Left ventricle myocardium inferior (tissue), 1 donor: ENCODE measurements around the gene ANGPT4. TPM values are rescaled to one million over a fixed set of nuclear protein-coding genes. Genes with fewer than 3 reads are reported as not detected.

ENCODE experiments used
- DNase-seq: peaks from one replicate; pipeline ENCODE4 v3.0.0-alpha.2; 2020
- H3K27ac ChIP-seq: fragments of 200-600 bp; replicated peaks from 2 replicates; pipeline ENCODE4 v1.8.0; 2021
- H3K27me3 ChIP-seq: fragments of 200-600 bp; 2 replicates; pipeline ENCODE4 v1.8.0; 2021; ENCODE audit warnings: low read depth
- H3K36me3 ChIP-seq: fragments of 200-600 bp; 2 replicates; pipeline ENCODE4 v1.8.0; 2021
- H3K4me1 ChIP-seq: fragments of 200-600 bp; 2 replicates; pipeline ENCODE4 v1.8.0; 2021
- H3K4me3 ChIP-seq: fragments of 200-600 bp; 2 replicates; pipeline ENCODE4 v1.8.0; 2021; ENCODE audit warnings: mild to moderate bottlenecking, moderate library complexity
- H3K9me3 ChIP-seq: fragments of 200-600 bp; replicated peaks from 2 replicates; pipeline ENCODE4 v1.8.0; 2021
- CTCF ChIP-seq: fragments of 200-600 bp; IDR thresholded peaks from 2 replicates; pipeline ENCODE4 v1.8.0; 2021; ENCODE audit warnings: antibody characterized with exemption, mild to moderate bottlenecking, borderline replicate concordance
- intact Hi-C: fragments of 100-400 bp; cut with micrococcal nuclease; formaldehyde crosslinking; loops from one replicate; pipeline ENCODE4 v1.11.0; 2022
- total RNA-seq: library from RNA; stranded (reverse); fragmentation: NEBNext Ultra II Directional; extraction: Animal tissue kit (Norgen Biotek cat#: 25700); gene quantifications from one replicate; pipeline ENCODE4 v1.2.1, GENCODE V29; 2021
- donor health status: DM: no; HTN: yes; CAD: no; lungs with severe emphysema.

ANGPT4 gene
- total RNA-seq, 1 donor from 2014 or later = 0.05 TPM

- Histone ChIP-seq H3K27me3 (peaks cover 97% of the 10 kb centered on the region), H3K4me3 (no peak overlapping the region), H3K4me1 (no peaks in the 10 kb centered on the region), H3K9me3 (no peaks in the 10 kb centered on the region), H3K27ac (no peak overlapping the region), H3K36me3 (no peaks in the 10 kb centered on the region)
- DNase-seq = no peak
- intact Hi-C loops = loop anchor here (5.0 kb wide), 1 partner anchor 143 kb away; no protein-coding TSS in a partner anchor
- TF ChIP-seq CTCF = no peak
Observed at GRCh38 chr20:959996-960615, 44.0 kb upstream of the ANGPT4 start.

GRCh38 chr20:958936-959815, 43.0 kb upstream of the ANGPT4 start:
- no peak for DNase-seq
- H3K36me3 ChIP-seq = no peaks in the 10 kb centered on the region
- no peaks in the 10 kb centered on the region for H3K9me3 ChIP-seq
- H3K27ac ChIP-seq = no peak overlapping the region
- peaks cover 99% of the 10 kb centered on the region for H3K27me3 ChIP-seq
- intact Hi-C loops = loop anchor here (5.0 kb wide), 1 partner anchor 142 kb away; no protein-coding TSS in a partner anchor
- no peak overlapping the region for H3K4me3 ChIP-seq
- no peak for TF ChIP-seq CTCF
- H3K4me1 ChIP-seq = no peaks in the 10 kb centered on the region

DNA sequence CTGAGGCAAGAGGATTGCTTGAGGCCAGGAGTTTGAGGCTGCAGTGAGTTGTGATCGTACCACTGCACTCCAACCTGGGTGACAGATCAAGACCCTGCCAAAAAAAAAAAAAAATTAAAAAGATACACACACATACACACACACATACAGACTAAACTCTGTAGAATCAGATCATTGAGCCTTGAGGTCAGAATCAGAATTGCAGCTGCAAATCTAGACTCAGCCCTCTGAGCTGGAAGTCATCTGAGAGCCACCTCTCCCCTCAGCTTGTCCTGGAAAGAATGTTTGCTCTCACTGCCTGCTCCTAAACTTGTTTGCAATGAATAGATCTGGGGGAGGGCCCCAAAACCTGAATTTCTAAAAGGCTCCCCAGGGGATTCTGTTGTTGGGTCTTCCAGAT, 41.4 kb upstream of the ANGPT4 start:
- Histone ChIP-seq H3K27me3 (peaks cover 95% of the 10 kb centered on the region), H3K36me3 (no peaks in the 10 kb centered on the region), H3K4me3 (no peak overlapping the region), H3K9me3 (no peaks in the 10 kb centered on the region), H3K27ac (no peak overlapping the region), H3K4me1 (no peaks in the 10 kb centered on the region)
- no peak for TF ChIP-seq CTCF
- no peak for DNase-seq
- intact Hi-C loops = loop anchor here (5.0 kb wide), 1 partner anchor 140 kb away; no protein-coding TSS in a partner anchor

DNA sequence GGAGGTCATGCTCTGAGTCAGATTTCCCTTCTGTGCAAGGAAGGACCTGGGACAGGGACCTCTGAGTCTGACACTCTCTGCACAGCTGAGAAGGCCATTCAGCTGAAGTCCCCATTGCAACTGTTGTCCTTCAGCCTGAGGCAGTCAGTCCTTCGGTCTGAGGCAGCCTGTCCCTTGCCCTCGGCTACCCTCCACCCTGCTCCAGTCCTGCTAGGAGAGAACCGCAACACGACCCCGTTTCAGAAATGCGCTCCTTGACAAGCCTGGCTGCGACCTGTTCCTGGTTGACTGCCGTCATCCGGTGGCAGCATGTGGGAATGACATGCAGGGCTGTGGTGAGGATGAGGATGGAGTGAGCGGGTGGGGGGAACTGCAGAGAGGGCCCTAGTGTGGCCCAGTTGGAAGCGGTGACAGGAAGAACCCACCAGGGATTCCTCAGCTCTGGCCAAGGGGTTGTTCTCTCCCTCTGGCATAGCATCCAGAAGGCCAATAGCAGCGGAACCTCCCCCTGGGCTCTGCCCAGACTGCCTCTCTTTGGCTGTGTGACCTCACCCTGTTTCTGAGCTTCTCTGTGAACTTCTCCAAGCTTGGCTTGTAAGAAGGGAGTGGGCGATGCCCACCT, 40.3 kb upstream of the ANGPT4 start:
- Histone ChIP-seq H3K36me3 (no peaks in the 10 kb centered on the region), H3K4me3 (no peak overlapping the region), H3K4me1 (no peaks in the 10 kb centered on the region), H3K27ac (no peak overlapping the region), H3K9me3 (no peaks in the 10 kb centered on the region), H3K27me3 (peaks cover 92% of the 10 kb centered on the region)
- peak; percentile 57 for DNase-seq
- TF ChIP-seq CTCF = peak; percentile 96
- intact Hi-C loops = loop anchor here (5.0 kb wide), 1 partner anchor 139 kb away; no protein-coding TSS in a partner anchor

- intact Hi-C loops = loop anchor here (5.0 kb wide), 1 partner anchor 138 kb away; no protein-coding TSS in a partner anchor
- no peak for TF ChIP-seq CTCF
- H3K9me3 ChIP-seq = no peaks in the 10 kb centered on the region
- H3K4me1 ChIP-seq = no peaks in the 10 kb centered on the region
- H3K27me3 ChIP-seq = peaks cover 90% of the 10 kb centered on the region
- DNase-seq = no peak
- H3K36me3 ChIP-seq = no peaks in the 10 kb centered on the region
- H3K27ac ChIP-seq = no peak overlapping the region
- no peak overlapping the region for H3K4me3 ChIP-seq
Observed at GRCh38 chr20:955656-956055, 39.5 kb upstream of the ANGPT4 start.
